KMS-11 (cell line): Measurements from ENCODE around the gene FRZB.

ENCODE experiments used
- H2AFZ ChIP-seq: fragments of 200-600 bp; sonication (generic); 2 replicates; pipeline ENCODE4 v1.6.1; 2016; ENCODE audit warnings: antibody characterized with exemption, mixed run types, low read depth
- H3K27ac ChIP-seq: fragments of 200-600 bp; sonication (generic); 2 replicates; pipeline ENCODE4 v1.6.1; 2016; ENCODE audit warnings: mild to moderate bottlenecking, mixed run types
- H3K27me3 ChIP-seq: fragments of 200-600 bp; sonication (generic); 2 replicates; pipeline ENCODE4 v1.6.1; 2017; ENCODE audit warnings: mild to moderate bottlenecking, low read depth, mixed run types, moderate library complexity; ENCODE audit not compliant: insufficient read depth
- H3K36me3 ChIP-seq: fragments of 200-600 bp; sonication (generic); 2 replicates; pipeline ENCODE4 v1.6.1; 2017; ENCODE audit warnings: mild to moderate bottlenecking, mixed run types; ENCODE audit not compliant: insufficient read depth
- H3K4me1 ChIP-seq: fragments of 200-600 bp; sonication (generic); 2 replicates; pipeline ENCODE4 v1.6.1; 2016; ENCODE audit warnings: mild to moderate bottlenecking, low read depth, mixed run types; ENCODE audit not compliant: poor library complexity, severe bottlenecking
- H3K4me2 ChIP-seq: fragments of 200-600 bp; sonication (generic); 2 replicates; pipeline ENCODE4 v1.7.0; 2016; ENCODE audit warnings: mild to moderate bottlenecking, mixed run types
- H3K4me3 ChIP-seq: fragments of 200-600 bp; sonication (generic); IDR thresholded peaks from 2 replicates; pipeline ENCODE4 v1.6.1; 2017; ENCODE audit warnings: low read depth, low read length, mixed read lengths; ENCODE audit not compliant: insufficient read depth
- H3K79me2 ChIP-seq: fragments of 200-600 bp; sonication (generic); 2 replicates; pipeline ENCODE4 v1.6.1; 2016; ENCODE audit warnings: low read depth, mixed run types; ENCODE audit not compliant: insufficient read depth
- H3K9ac ChIP-seq: fragments of 200-600 bp; sonication (generic); 2 replicates; pipeline ENCODE4 v1.6.1; 2016; ENCODE audit warnings: mild to moderate bottlenecking, mixed run types
- H4K20me1 ChIP-seq: fragments of 200-600 bp; sonication (generic); 2 replicates; pipeline ENCODE4 v1.6.1; 2016; ENCODE audit warnings: mild to moderate bottlenecking, mixed run types; ENCODE audit not compliant: insufficient read depth
- CTCF ChIP-seq: fragments of 200-600 bp; sonication (generic); conservative IDR thresholded peaks from 2 replicates; pipeline ENCODE4 v1.6.1; 2017; ENCODE audit warnings: low read depth, mild to moderate bottlenecking, antibody characterized with exemption, low read length, moderate library complexity, mixed read lengths

The FRZB gene

DNA sequence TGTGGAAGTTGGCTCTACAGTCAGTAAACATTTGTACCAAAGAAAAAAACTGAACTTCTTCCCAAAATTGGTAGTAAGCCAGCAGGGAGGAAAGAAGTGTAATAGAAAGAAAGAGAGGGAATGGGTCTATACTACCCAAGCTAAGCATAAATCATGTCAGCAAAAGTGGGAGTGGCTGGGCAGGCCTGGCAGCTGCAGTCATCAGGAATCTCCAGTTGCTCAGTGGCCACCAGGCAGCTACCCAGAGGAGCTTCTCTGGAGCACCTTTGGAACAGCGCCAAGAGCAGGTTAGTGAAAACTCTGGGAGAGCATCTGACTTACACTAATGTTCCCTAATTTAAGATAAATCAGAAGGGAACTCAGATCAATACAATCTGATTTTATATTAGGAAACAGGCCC lies 14.3 kb downstream of the FRZB start:
- Histone ChIP-seq H3K36me3 (no peaks in the 10 kb centered on the region), H3K4me2 (no peak overlapping the region), H3K79me2 (no peaks in the 10 kb centered on the region), H2AFZ (no peak overlapping the region), H3K27me3 (no peaks in the 10 kb centered on the region), H4K20me1 (no peaks in the 10 kb centered on the region), H3K27ac (no peak overlapping the region), H3K9ac (no peak overlapping the region), H3K4me1 (no peaks in the 10 kb centered on the region), H3K4me3 (no peak overlapping the region)
- TF ChIP-seq CTCF, result no peak

GRCh38 chr2:182845794-182846417 lies 20.5 kb downstream of the FRZB start:
- no peaks in the 10 kb centered on the region for H4K20me1 ChIP-seq
- no peak overlapping the region for H3K27ac ChIP-seq
- TF ChIP-seq CTCF, result no peak
- no peaks in the 10 kb centered on the region for H3K79me2 ChIP-seq
- H2AFZ ChIP-seq, result no peak overlapping the region
- no peaks in the 10 kb centered on the region for H3K36me3 ChIP-seq
- H3K4me2 ChIP-seq, result no peak overlapping the region
- H3K4me1 ChIP-seq, result no peaks in the 10 kb centered on the region
- H3K9ac ChIP-seq, result no peak overlapping the region
- no peaks in the 10 kb centered on the region for H3K27me3 ChIP-seq
- no peak overlapping the region for H3K4me3 ChIP-seq

GRCh38 chr2:182836451-182836850 lies 30.0 kb downstream of the FRZB start:
- Histone ChIP-seq H3K9ac (no peak overlapping the region), H4K20me1 (no peaks in the 10 kb centered on the region), H3K4me1 (no peaks in the 10 kb centered on the region), H3K79me2 (no peaks in the 10 kb centered on the region), H3K27ac (no peak overlapping the region), H3K4me3 (no peak overlapping the region), H2AFZ (no peak overlapping the region), H3K27me3 (no peaks in the 10 kb centered on the region), H3K4me2 (no peak overlapping the region), H3K36me3 (no peaks in the 10 kb centered on the region)
- no peak for TF ChIP-seq CTCF

DNA sequence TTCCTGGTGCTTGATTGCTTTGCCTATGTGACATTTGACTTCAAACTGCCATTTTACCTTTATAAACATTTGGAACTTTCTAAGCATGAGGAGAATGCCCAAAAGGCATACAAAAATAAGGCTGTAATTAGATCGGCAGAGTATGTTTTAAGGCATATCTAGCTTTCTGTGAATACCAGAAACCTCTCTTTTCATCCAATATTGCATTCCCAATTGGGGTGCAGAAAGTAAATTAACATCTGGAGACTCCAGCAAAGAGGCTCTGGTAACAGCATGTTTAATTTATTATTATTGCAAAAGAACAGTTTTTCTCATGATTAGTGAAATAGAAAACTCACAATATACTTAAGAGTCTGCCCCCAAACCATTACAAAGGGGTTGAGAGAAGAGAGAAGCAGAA lies 32.1 kb downstream of the FRZB start:
- Histone ChIP-seq H3K4me3 (no peak overlapping the region), H3K36me3 (no peaks in the 10 kb centered on the region), H2AFZ (no peak overlapping the region), H3K9ac (no peak overlapping the region), H3K27ac (no peak overlapping the region), H4K20me1 (no peaks in the 10 kb centered on the region), H3K79me2 (no peaks in the 10 kb centered on the region), H3K27me3 (no peaks in the 10 kb centered on the region), H3K4me2 (no peak overlapping the region), H3K4me1 (no peaks in the 10 kb centered on the region)
- TF ChIP-seq CTCF, result no peak
